K562 treated with DMSO at 1 percent for 24 hours (cell line): ENCODE data around the gene PSMC1. TPM values are rescaled to one million over a fixed set of nuclear protein-coding genes. Genes with fewer than 3 reads are reported as not detected.

Experiments used
- total RNA-seq: library from RNA; unstranded; fragments of 300-600 nt; gene quantifications from 2 replicates; pipeline ENCODE4 v1.2.3, GENCODE V29; 2022; ENCODE audit warnings: low read depth; ENCODE audit not compliant: insufficient read depth

PSMC1 gene
- 94.4 and 125 TPM in 2 replicates for total RNA-seq

DNA sequence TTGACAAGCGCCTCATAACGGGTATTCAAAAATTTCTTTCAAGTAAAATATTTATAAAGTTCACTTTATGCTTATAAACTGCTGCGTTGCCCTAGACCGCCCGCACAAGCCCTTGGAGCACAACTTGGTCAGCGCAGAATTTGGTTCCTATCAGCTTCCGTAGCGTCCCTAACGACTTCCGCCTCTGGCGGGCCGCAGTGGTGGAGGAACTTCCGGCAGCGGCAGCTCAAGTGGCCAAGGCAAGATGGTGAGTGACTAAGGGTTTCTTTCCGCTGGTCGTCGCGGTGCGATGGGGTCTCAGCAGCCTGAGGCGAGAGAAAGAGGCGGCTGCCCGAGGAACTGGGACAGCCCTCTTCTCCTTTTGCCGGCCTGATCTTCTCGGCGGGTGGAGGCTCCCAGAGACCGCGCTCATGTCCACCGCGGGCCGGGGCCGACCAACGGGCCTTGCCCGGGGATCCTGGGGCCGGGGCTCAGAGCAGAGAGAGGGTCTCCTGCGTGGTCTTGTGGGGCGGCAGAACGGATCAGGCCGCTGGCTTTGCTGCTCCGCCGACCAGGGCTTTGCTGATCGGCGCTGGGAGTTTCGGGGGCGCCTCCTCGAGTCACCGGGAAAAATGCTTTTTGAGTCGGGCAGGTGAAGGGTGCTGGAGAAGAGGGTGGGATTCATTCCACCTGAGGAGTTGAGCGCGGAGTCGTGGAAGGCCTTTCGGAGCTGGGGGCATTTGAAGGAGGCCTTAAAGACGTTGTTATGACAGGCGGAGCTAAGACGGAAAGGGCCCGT lies at the start of gene PSMC1:
Gene PSMC1 (plus strand): TSS at position 200 of the 778 bp plus-strand sequence. CDS start 45 bp downstream, at position 245.

Other genes starting within 250 kb of the PSMC1 start
- not detected in 2 replicates for gene KCNK13, start 194.6 kb upstream of the PSMC1 start, total RNA-seq
- gene NRDE2, start 75.4 kb downstream of the PSMC1 start, total RNA-seq: 3.9 and 4.9 TPM in 2 replicates
- gene CALM1, start 140.5 kb downstream of the PSMC1 start, total RNA-seq: 198 and 220 TPM in 2 replicates